Measurements from ENCODE around the gene OXSR1. TPM values are rescaled to one million over a fixed set of nuclear protein-coding genes. Genes with fewer than 3 reads are reported as not detected.

OXSR1 gene
- total RNA-seq, 4 donors from 2014 or later = 27.0 to 46.7 (median 32.9) TPM

GRCh38 chr3:38247366-38248035 lies 82.2 kb downstream of the OXSR1 start:
- Histone ChIP-seq H3K4me3 (no peak overlapping the region), H3K9me3 (no peaks in the 10 kb centered on the region), H3K27ac (replicated peaks in 1 of 4) (no peak overlapping the region), H3K4me1 (peaks cover 0 to 10% (median 8%) of the 10 kb centered on the region in 4 donors), H3K36me3 (peaks cover 19 to 82% (median 48%) of the 10 kb centered on the region in 4 donors), H3K27me3 (no peaks in the 10 kb centered on the region)
- TF ChIP-seq CTCF (IDR thresholded peaks at IDR 0.05) (peak in 2 of 3 experiments; percentile 25 to 36), POLR2A (IDR thresholded peaks at IDR 0.05; ENCODE audit: low read depth) (no peak), POLR2AphosphoS5 (IDR thresholded peaks at IDR 0.05) (peak; percentile 20 to 26), EP300 (IDR thresholded peaks at IDR 0.05) (no peak)
- intact Hi-C loops (cut with DNase I) = loop anchor here (5.0 kb wide), 1 partner anchor 110 kb away; the partner anchor contains the start of genes ACAA1 and MYD88
- no peak for DNase-seq (ENCODE audit: extremely low spot score)

- peaks cover 35 to 91% (median 73%) of the 10 kb centered on the region in 4 donors for H3K36me3 ChIP-seq
- no peak overlapping the region for H3K27ac ChIP-seq (replicated peaks in 1 of 4)
- H3K4me1 ChIP-seq = peaks cover 0 to 10% (median 8%) of the 10 kb centered on the region in 4 donors
- intact Hi-C loops (cut with DNase I) = no loop called here
- TF ChIP-seq POLR2AphosphoS5 (IDR thresholded peaks at IDR 0.05) = no peak
- no peak for TF ChIP-seq CTCF (IDR thresholded peaks at IDR 0.05)
- TF ChIP-seq POLR2A (IDR thresholded peaks at IDR 0.05; ENCODE audit: low read depth) = no peak
- no peak for TF ChIP-seq EP300 (IDR thresholded peaks at IDR 0.05)
- DNase-seq (ENCODE audit: extremely low spot score) = no peak
- 94% methylated on average over 2 of the region's 2 CpGs for WGBS
- no peaks in the 10 kb centered on the region for H3K9me3 ChIP-seq
- no peak overlapping the region for H3K4me3 ChIP-seq
- no peaks in the 10 kb centered on the region for H3K27me3 ChIP-seq
Measured at GRCh38 chr3:38250198-38250597, 84.9 kb downstream of the OXSR1 start.

GRCh38 chr3:38251197-38251596 lies 85.9 kb downstream of the OXSR1 start:
- H3K4me1 ChIP-seq = peaks cover 0 to 10% (median 8%) of the 10 kb centered on the region in 4 donors
- no peak overlapping the region for H3K27ac ChIP-seq (replicated peaks in 1 of 4)
- peaks cover 35 to 93% (median 72%) of the 10 kb centered on the region in 4 donors for H3K36me3 ChIP-seq
- DNase-seq (ENCODE audit: extremely low spot score) = no peak
- no peaks in the 10 kb centered on the region for H3K27me3 ChIP-seq
- no peak overlapping the region for H3K4me3 ChIP-seq
- TF ChIP-seq POLR2A (IDR thresholded peaks at IDR 0.05; ENCODE audit: low read depth) (no peak), POLR2AphosphoS5 (IDR thresholded peaks at IDR 0.05) (no peak)
- 93% methylated on average over 4 of the region's 4 CpGs for WGBS
- no peaks in the 10 kb centered on the region for H3K9me3 ChIP-seq
- intact Hi-C loops (cut with DNase I) = no loop called here

GRCh38 chr3:38253704-38254103 lies 88.4 kb downstream of the OXSR1 start:
- 91% methylated on average over 4 of the region's 4 CpGs for WGBS
- H3K9me3 ChIP-seq = no peaks in the 10 kb centered on the region
- H3K4me1 ChIP-seq = no peaks in the 10 kb centered on the region
- no peak for DNase-seq (ENCODE audit: extremely low spot score)
- no peaks in the 10 kb centered on the region for H3K27me3 ChIP-seq
- TF ChIP-seq POLR2A (IDR thresholded peaks at IDR 0.05; ENCODE audit: low read depth) (no peak), CTCF (IDR thresholded peaks at IDR 0.05) (no peak), POLR2AphosphoS5 (IDR thresholded peaks at IDR 0.05) (no peak), EP300 (IDR thresholded peaks at IDR 0.05) (no peak)
- intact Hi-C loops (cut with DNase I) = no loop called here
- peaks cover 35 to 68% (median 58%) of the 10 kb centered on the region in 4 donors for H3K36me3 ChIP-seq
- no peak overlapping the region for H3K4me3 ChIP-seq
- no peak overlapping the region for H3K27ac ChIP-seq (replicated peaks in 1 of 4)

- H3K9me3 ChIP-seq = no peaks in the 10 kb centered on the region
- H3K27ac ChIP-seq (replicated peaks in 1 of 4) = no peak overlapping the region
- no peak for DNase-seq (ENCODE audit: extremely low spot score)
- H3K4me1 ChIP-seq = no peaks in the 10 kb centered on the region
- H3K36me3 ChIP-seq = peaks cover 31 to 59% (median 51%) of the 10 kb centered on the region in 4 donors
- intact Hi-C loops (cut with DNase I) = no loop called here
- H3K27me3 ChIP-seq = no peaks in the 10 kb centered on the region
- WGBS = 84% methylated on average over 2 of the region's 2 CpGs
- no peak for TF ChIP-seq CTCF (IDR thresholded peaks at IDR 0.05)
- TF ChIP-seq POLR2AphosphoS5 (IDR thresholded peaks at IDR 0.05) = no peak
- no peak for TF ChIP-seq POLR2A (IDR thresholded peaks at IDR 0.05; ENCODE audit: low read depth)
- no peak for TF ChIP-seq EP300 (IDR thresholded peaks at IDR 0.05)
- no peak overlapping the region for H3K4me3 ChIP-seq
Measured at GRCh38 chr3:38254872-38255271, 89.5 kb downstream of the OXSR1 start.

All from esophagus muscularis mucosa (tissue), 4 donors.